ENCODE measurements around the gene ACSM3.
A peak's percentile ranks its signal among the peaks of the same experiment; 100 is the strongest.
"Not testable (repeated sequence)": the region's sequence is repeated elsewhere in the genome, so short reads cannot be mapped to it uniquely, and the experiment has no call there.

ACSM3 gene

GRCh38 chr16:20763461-20764232 is at the start of gene ACSM3:
Gene ACSM3, plus strand, starts transcription at chr16:20764014. Its CDS starts 6,021 bp downstream, at chr16:20770035.
- CTCF ChIA-PET: interaction anchor here (2.9 kb wide), 1 partner anchor 11 kb away, joined by 22 read pairs; no protein-coding TSS in a partner anchor
- POLR2A ChIA-PET: no interaction called here

GRCh38 chr16:20717718-20718117 is 46.1 kb upstream of the ACSM3 start:
- POLR2A ChIA-PET; DNase-seq (ENCODE audit: low read depth, low spot score); CTCF ChIA-PET; H3K4me3 ChIP-seq (ENCODE audit: low read depth, low read length): not testable (repeated sequence)

More at GRCh38 chr16:20763461-20764232, at the start of gene ACSM3:
- peak within 1 kb of the TSS; percentile 52 for H3K4me3 ChIP-seq (ENCODE audit: low read depth, low read length)
- DNase-seq (ENCODE audit: low read depth, low spot score): no peak
- TF ChIP-seq CTCF (IDR thresholded peaks at IDR 0.05; ENCODE audit: insufficient read depth, low read length, missing control alignments): no peak

GRCh38 chr16:20720251-20720650 is 43.6 kb upstream of the ACSM3 start:
- TF ChIP-seq CTCF (IDR thresholded peaks at IDR 0.05; ENCODE audit: insufficient read depth, low read length, missing control alignments): no peak
- ChIA-PET POLR2A (no interaction called here), CTCF (no interaction called here)
- H3K4me3 ChIP-seq (ENCODE audit: low read depth, low read length): no peak overlapping the region
- no peak for DNase-seq (ENCODE audit: low read depth, low spot score)

GRCh38 chr16:20726661-20727060 is 37.2 kb upstream of the ACSM3 start:
- H3K4me3 ChIP-seq (ENCODE audit: low read depth, low read length): no peak overlapping the region
- ChIA-PET CTCF (interaction anchor here (0.6 kb wide), 1 partner anchor 10 kb away, joined by 3 read pairs; no protein-coding TSS in a partner anchor), POLR2A (no interaction called here)
- no peak for DNase-seq (ENCODE audit: low read depth, low spot score)
- no peak for TF ChIP-seq CTCF (IDR thresholded peaks at IDR 0.05; ENCODE audit: insufficient read depth, low read length, missing control alignments)

- TF ChIP-seq CTCF (IDR thresholded peaks at IDR 0.05; ENCODE audit: insufficient read depth, low read length, missing control alignments): no peak
- ChIA-PET CTCF (interaction anchor here (0.6 kb wide), 1 partner anchor 9 kb away, joined by 3 read pairs; no protein-coding TSS in a partner anchor), POLR2A (no interaction called here)
- no peak overlapping the region for H3K4me3 ChIP-seq (ENCODE audit: low read depth, low read length)
- no peak for DNase-seq (ENCODE audit: low read depth, low spot score)
Measured at GRCh38 chr16:20727181-20727580, 36.6 kb upstream of the ACSM3 start.

- DNase-seq (ENCODE audit: low read depth, low spot score): no peak
- no peak overlapping the region for H3K4me3 ChIP-seq (ENCODE audit: low read depth, low read length)
- ChIA-PET POLR2A (no interaction called here), CTCF (no interaction called here)
- TF ChIP-seq CTCF (IDR thresholded peaks at IDR 0.05; ENCODE audit: insufficient read depth, low read length, missing control alignments): no peak
Measured at GRCh38 chr16:20729141-20729540, 34.7 kb upstream of the ACSM3 start.

- ChIA-PET POLR2A (no interaction called here), CTCF (no interaction called here)
- DNase-seq (ENCODE audit: low read depth, low spot score): no peak
- no peak for TF ChIP-seq CTCF (IDR thresholded peaks at IDR 0.05; ENCODE audit: insufficient read depth, low read length, missing control alignments)
- no peak overlapping the region for H3K4me3 ChIP-seq (ENCODE audit: low read depth, low read length)
Measured at GRCh38 chr16:20734056-20734455, 29.8 kb upstream of the ACSM3 start.
